ENCODE data around the gene GLYATL2. TPM values are rescaled to one million over a fixed set of nuclear protein-coding genes. Genes with fewer than 3 reads are reported as not detected.

Gene GLYATL2
- total RNA-seq, 4 donors from 2014 or later = not detected

Other genes with a start within 250 kb of the GLYATL2 start
- 1 to 10 TPM; 3.2 to 8.5 (median 4.0) TPM for gene CNTF, start 222.0 kb downstream of the GLYATL2 start, total RNA-seq
- gene GLYAT, start 112.8 kb downstream of the GLYATL2 start, total RNA-seq = under 1 TPM in 2 of 4 donors, not detected in 2; 0.23 to 0.24 TPM
- gene GLYATL1, start 94.8 kb upstream of the GLYATL2 start, total RNA-seq = 1 to 10 TPM in 1 of 4 donors, under 1 TPM in 1, not detected in 2; 0.94 to 1.2 TPM
- not detected for gene GLYATL1B, start 241.6 kb upstream of the GLYATL2 start, total RNA-seq

Measured in gastrocnemius medialis (tissue), 4 donors.